Measurements from ENCODE around the gene RBX1. TPM values are rescaled to one million over a fixed set of nuclear protein-coding genes. Genes with fewer than 3 reads are reported as not detected.
"Not testable (repeated sequence)": the region's sequence is repeated elsewhere in the genome, so short reads cannot be mapped to it uniquely, and the experiment has no call there.

RBX1 gene
- polyA plus RNA-seq (2011; rRNA removed) = 71.7 and 104 TPM in 2 replicates
- polyA minus RNA-seq (2011; rRNA and poly(A)+ RNA removed) = 19.1 and 19.3 TPM in 2 replicates

DNA sequence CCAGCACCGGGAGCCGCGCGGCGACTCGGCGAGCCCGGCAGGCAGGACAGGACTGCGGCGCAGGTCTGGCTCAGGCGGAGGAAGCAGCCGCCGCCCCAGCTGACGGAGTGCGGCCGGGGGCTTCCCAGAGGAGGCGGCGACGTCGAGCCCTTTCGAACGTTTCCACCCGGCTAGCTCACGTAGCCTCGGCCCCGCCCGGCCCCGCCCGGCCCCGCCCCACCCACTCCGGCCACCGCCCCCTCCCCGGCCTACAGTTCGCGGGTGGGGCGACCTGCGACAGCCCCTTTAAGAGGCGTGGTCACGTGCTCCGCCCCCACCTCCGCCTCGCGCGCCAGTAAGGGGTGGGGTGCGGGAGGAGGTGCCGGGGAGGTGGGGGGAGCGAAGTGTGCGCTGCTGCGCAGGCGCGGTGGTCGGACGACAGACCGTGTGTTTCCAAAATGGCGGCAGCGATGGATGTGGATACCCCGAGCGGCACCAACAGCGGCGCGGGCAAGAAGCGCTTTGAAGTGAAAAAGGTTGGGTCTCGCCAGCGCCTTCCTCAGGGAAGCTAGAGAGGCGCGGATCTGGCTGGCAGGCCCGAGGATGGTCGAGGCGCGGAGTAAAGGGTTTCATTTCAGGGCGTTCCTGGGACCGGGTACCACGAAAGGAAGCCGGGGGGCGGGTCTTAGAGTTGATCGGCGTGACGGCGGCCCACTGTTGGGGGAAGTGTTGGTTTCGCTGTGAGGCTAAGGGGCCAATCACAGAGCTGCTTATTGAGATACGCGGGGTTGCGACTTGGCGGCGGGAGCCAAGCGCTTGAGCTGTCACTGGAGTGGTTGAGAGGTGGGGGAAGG lies at the start of gene RBX1:
TSS of gene RBX1 (plus strand) at position 417 of the 833 bp plus-strand sequence. CDS start at position 438, 21 bp downstream.
- CTCF ChIA-PET = interaction anchor here (1.4 kb wide), 1 partner anchor 29 kb away, joined by 8 read pairs; no protein-coding TSS in a partner anchor

DNA sequence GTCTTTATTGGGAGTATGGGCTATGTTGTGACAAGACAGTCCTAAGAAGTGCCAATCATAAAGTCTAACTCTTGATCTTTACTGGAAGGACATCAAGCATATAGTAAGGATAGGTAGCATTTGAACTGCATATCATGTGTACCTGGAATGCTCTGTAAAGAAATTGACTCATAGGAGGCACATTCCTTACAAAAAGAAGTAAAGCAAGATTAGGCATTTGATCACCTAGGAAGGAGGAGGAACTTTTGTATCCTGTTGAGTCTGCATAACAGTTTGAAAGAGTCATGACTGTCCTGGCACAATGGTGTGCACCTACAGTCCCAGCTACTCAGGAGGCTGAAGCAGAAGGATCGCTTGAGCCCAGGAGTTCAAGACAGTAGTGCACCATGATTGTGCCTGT lies 47.1 kb upstream of the RBX1 start:
- Histone ChIP-seq H3K27ac (ENCODE audit: low read depth, low read length) (no peak overlapping the region), H3K9me3 (ENCODE audit: control insufficient read depth, insufficient read depth, low read length) (no peaks in the 10 kb centered on the region), H3K4me3 (ENCODE audit: low read depth, low read length) (no peak overlapping the region), H3K27me3 (ENCODE audit: control insufficient read depth, insufficient read depth, low read length) (no peaks in the 10 kb centered on the region)
- TF ChIP-seq, protein P1, sequence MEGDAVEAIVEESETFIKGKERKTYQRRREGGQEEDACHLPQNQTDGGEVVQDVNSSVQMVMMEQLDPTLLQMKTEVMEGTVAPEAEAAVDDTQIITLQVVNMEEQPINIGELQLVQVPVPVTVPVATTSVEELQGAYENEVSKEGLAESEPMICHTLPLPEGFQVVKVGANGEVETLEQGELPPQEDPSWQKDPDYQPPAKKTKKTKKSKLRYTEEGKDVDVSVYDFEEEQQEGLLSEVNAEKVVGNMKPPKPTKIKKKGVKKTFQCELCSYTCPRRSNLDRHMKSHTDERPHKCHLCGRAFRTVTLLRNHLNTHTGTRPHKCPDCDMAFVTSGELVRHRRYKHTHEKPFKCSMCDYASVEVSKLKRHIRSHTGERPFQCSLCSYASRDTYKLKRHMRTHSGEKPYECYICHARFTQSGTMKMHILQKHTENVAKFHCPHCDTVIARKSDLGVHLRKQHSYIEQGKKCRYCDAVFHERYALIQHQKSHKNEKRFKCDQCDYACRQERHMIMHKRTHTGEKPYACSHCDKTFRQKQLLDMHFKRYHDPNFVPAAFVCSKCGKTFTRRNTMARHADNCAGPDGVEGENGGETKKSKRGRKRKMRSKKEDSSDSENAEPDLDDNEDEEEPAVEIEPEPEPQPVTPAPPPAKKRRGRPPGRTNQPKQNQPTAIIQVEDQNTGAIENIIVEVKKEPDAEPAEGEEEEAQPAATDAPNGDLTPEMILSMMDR (IDR thresholded peaks at IDR 0.05; ENCODE audit: low read depth, low read length) = no peak
- POLR2A ChIA-PET = no interaction called here
- CTCF ChIA-PET = interaction anchor here (0.5 kb wide), 1 partner anchor 328 kb away, joined by 4 read pairs; no protein-coding TSS in a partner anchor
- no peak for DNase-seq (ENCODE audit: low read depth, low spot score)

More for the DNA sequence above, at the start of gene RBX1:
- POLR2A ChIA-PET = interaction anchor here (0.5 to 2.1 kb wide), 12 partner anchors 10 to 141 kb away, joined by 3 to 32 read pairs (median 6); partner anchors contain the start of genes EP300, ST13 and XPNPEP3
- Histone ChIP-seq H3K4me3 (ENCODE audit: low read depth, low read length) (peak within 1 kb of the TSS; percentile 91), H3K9me3 (ENCODE audit: control insufficient read depth, insufficient read depth, low read length) (no peaks in the 10 kb centered on the region), H3K27ac (ENCODE audit: low read depth, low read length) (peak within 1 kb of the TSS; percentile 84), H3K27me3 (ENCODE audit: control insufficient read depth, insufficient read depth, low read length) (no peaks in the 10 kb centered on the region)
- TF ChIP-seq, protein P1 (IDR thresholded peaks at IDR 0.05; ENCODE audit: low read depth, low read length) = no peak
- peak; percentile 96 for DNase-seq (ENCODE audit: low read depth, low spot score)

DNA sequence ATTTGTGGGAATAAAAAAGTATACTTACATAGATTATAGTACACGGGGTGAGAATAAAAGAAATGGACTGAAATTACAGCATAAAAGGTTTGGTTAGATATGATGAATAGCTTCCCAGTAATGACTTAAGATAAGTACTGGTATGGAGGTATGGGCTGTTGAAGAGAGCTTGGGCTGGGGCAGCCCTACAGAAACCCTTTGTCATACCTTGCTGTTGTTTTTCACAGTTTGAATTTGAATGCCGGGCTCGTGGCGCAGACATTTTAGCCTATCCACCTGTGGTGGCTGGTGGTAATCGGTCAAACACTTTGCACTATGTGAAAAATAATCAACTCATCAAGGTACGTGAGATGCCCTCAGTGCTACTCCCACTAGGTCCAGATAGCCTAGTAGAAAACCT lies 42.3 kb upstream of the RBX1 start:
- H3K27me3 ChIP-seq (ENCODE audit: control insufficient read depth, insufficient read depth, low read length) = no peaks in the 10 kb centered on the region
- ChIA-PET POLR2A (no interaction called here), CTCF (interaction anchor here (0.5 to 2.5 kb wide), 3 partner anchors 10 to 226 kb away, joined by 3 to 18 read pairs (median 4); no protein-coding TSS in a partner anchor)
- H3K27ac ChIP-seq (ENCODE audit: low read depth, low read length) = no peak overlapping the region
- TF ChIP-seq, protein P1 (IDR thresholded peaks at IDR 0.05; ENCODE audit: low read depth, low read length) = no peak
- no peaks in the 10 kb centered on the region for H3K9me3 ChIP-seq (ENCODE audit: control insufficient read depth, insufficient read depth, low read length)
- no peak overlapping the region for H3K4me3 ChIP-seq (ENCODE audit: low read depth, low read length)
- DNase-seq (ENCODE audit: low read depth, low spot score) = no peak

DNA sequence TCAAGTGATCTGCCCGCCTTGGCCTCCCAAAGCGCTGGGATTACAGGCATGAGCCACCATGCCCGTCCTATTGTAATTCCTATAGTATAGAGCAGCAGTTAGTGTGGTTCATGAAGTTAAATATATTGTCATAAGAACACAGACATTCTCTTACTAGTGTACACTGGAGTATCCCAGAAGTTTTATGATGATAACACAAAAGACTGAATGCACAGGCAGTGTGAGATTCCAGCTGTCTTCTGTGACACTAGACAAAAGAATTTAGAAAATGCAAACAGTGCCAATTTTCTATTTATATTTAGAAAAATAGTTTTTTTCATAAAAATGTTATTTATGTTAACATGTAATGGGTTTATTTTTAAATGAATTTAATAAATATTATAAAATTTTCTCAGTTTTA lies 39.4 kb upstream of the RBX1 start:
- ChIA-PET CTCF (interaction anchor here (1.0 to 2.0 kb wide), 3 partner anchors 10 to 13 kb away, joined by 5 to 11 read pairs (median 7); no protein-coding TSS in a partner anchor), POLR2A (no interaction called here)
- Histone ChIP-seq H3K9me3 (ENCODE audit: control insufficient read depth, insufficient read depth, low read length) (no peaks in the 10 kb centered on the region), H3K27me3 (ENCODE audit: control insufficient read depth, insufficient read depth, low read length) (no peaks in the 10 kb centered on the region), H3K4me3 (ENCODE audit: low read depth, low read length) (no peak overlapping the region), H3K27ac (ENCODE audit: low read depth, low read length) (no peak overlapping the region)
- TF ChIP-seq, protein P1 (IDR thresholded peaks at IDR 0.05; ENCODE audit: low read depth, low read length) = no peak
- no peak for DNase-seq (ENCODE audit: low read depth, low spot score)

DNA sequence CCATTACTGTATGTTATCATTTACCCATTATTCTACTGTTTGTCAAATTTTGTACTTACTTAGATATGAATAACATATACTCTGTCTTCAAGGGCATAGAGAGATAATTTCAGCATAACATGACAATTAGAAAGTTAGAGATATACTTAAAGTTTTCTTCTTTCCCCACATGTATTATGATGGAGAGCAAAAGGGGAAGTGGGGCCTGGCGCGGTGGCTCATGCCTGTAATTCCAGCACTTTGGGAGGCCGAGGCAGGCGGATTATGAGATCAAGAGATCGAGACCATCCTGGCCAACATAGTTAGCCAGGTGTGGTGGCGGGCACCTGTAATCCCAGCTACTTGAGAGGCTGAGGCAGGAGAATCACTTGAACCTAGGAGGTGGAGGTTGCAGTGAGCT lies 38.2 kb upstream of the RBX1 start:
- CTCF ChIA-PET = interaction anchor here (0.7 to 2.1 kb wide), 2 partner anchors 10 to 180 kb away, joined by 9 to 19 read pairs; no protein-coding TSS in a partner anchor

More for the DNA sequence above, 38.2 kb upstream of the RBX1 start:
- H3K9me3 ChIP-seq (ENCODE audit: control insufficient read depth, insufficient read depth, low read length); H3K27me3 ChIP-seq (ENCODE audit: control insufficient read depth, insufficient read depth, low read length); H3K27ac ChIP-seq (ENCODE audit: low read depth, low read length); POLR2A ChIA-PET; DNase-seq (ENCODE audit: low read depth, low spot score); H3K4me3 ChIP-seq (ENCODE audit: low read depth, low read length): not testable (repeated sequence)

Measured in AG04450 (cell line).